NCI-H1417 (cell line): ENCODE results near the gene LCP1.
"Not testable (repeated sequence)": the region's sequence is repeated elsewhere in the genome, so short reads cannot be mapped to it uniquely, and the experiment has no call there.

ENCODE experiments used
- DNase-seq, 3 experiments: peaks; one replicate each; lab custom pipeline; 2025; lab: John Stamatoyannopoulos, UW

LCP1 gene

GRCh38 chr13:46181377-46181839, 569 bp downstream of the LCP1 start:
- no peak for DNase-seq

DNA sequence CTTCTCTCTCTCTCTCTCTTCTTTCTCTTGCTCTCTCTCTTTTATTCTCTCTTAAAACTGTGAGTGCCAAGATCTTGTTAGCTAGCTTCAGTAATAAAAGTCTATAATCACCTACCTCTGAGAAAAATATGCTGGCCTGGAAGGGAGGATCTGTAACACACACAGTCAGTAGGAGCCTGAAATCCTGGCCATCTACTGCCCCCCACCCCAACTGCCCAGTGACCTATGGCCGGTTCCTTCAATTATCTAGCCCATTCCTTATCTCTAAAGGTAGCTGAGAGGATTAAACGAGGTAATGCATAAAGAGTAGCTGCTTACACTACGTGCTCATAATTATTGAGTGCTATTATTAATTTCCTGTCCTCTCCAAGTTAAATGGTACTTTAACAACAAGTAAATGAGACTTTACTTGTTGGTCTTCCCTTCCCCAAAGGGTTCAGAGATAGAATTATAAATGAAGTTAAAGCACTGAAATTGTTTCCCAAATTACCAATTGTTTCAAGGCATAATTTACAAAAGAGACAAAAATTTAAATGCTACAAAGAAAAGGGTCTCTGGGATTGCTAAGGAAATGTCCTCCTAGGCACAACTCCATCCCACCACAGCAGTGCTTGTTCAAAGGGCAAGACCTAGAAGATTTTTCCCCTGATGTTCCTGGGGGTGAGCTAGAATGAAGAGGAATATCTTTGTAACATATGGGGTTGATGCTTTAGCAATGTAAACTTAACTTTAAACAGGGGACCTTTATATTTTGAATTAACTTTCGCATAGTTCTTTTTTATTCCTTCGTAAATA, 1.8 kb downstream of the LCP1 start:
- DNase-seq = no peak

GRCh38 chr13:46179491-46179908, 2.5 kb downstream of the LCP1 start:
- no peak for DNase-seq

GRCh38 chr13:46178821-46179220, 3.2 kb downstream of the LCP1 start:
- DNase-seq = no peak

GRCh38 chr13:46178143-46178542, 3.8 kb downstream of the LCP1 start:
- no peak for DNase-seq

- no peak for DNase-seq
Measured at GRCh38 chr13:46176756-46177155, 5.2 kb downstream of the LCP1 start.

DNA sequence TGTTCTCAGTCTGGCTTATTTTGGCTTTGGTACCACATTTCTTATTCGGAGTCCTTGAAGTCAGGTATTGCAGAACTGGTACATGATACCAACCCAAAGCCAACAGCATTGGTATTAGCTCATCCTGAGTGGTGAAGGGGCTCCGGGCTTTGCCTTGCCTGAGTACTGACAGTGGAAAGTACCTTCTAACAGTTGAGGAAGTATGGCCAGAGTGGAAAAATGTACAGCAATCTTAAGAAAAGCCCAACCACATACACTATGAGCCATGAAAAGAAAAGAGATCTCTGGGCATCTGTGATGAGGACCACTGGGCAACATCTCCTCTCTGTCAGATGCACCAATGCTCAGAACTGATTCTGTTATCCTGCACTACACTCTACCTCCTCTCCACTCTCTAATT, 8.3 kb downstream of the LCP1 start:
- DNase-seq = no peak

DNA sequence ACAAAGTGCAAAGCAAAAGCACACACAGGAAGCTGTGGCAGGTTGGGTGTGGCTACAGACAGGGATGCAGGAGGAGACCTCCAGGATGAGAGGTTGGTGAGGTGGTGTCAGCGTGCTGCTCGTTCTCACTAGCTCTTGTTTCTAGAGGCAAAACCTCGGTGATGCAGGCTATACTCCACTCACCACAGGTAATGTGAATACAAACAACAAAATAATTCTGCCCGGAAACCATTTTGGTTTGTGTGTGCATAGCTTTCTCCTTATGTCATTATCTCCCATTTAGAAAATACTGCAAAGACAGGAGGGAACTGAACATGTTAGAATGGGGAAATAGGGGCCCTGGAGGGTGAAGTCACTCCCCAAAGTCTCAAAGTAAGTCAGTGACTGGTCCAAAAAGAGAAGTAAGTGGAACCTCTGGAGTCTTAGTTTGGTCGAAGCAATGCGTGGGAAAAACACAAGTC, 9.4 kb downstream of the LCP1 start:
- DNase-seq = no peak

GRCh38 chr13:46171739-46172138, 10.2 kb downstream of the LCP1 start:
- no peak for DNase-seq

DNA sequence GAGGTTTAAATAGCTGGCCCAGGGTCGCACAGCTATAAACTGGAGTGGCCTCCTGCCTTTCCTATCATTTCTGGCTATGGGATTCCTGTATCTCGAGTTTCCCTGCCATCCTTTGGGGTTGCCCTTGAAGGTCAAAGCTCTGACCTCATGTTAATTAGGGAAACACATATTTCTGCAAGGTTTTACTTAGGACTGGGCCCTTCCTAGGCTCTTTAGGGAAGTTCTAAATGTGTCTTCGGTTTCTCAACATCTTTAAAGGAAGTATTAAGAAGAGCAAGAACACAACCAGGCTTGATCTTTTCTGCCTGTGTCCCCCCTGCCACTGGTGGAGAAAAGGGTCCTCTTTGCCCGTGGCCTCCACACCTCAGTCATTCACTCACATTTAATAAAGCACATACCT, 10.8 kb downstream of the LCP1 start:
- DNase-seq = no peak

DNA sequence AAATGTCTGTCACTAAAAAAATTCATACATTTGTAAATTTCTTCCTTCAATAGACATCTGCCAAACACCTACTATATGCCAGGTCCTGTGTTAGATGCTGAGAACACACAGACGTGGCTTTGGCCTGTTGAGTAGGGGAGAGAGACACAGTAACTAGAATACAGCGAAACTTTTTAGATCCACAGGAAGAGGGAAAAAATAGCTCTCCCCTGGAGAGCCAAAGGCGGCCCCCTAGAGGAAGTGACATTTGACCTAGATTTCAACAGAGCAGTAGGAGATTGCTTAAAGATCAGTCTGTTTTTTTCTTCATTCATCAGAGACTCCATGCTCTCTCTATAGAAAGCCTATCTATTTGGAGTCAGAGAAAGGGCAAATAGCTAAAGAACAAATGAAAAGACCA, 11.3 kb downstream of the LCP1 start:
- DNase-seq = no peak

GRCh38 chr13:46170268-46170667, 11.7 kb downstream of the LCP1 start:
- DNase-seq = no peak

- no peak for DNase-seq
Measured at GRCh38 chr13:46169758-46170157, 12.2 kb downstream of the LCP1 start.

DNA sequence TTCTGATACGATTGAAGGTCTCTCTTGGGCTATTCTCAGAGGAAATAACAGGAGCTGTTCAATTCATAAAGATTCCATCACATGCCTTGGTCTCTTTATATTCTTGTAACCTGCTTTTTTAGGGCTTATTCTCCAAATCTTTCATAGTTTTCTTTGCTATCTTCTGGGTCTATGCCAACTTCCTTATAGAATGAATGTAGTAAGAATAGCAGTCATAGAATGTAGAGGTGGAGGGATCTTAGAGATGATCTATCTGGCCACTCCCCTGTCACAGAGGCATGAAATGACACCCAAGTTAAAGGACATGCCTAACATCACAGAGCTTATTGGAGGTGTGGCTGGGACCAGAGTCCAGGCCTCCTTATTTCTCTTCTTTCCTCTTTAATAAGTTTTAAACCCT, 13.2 kb downstream of the LCP1 start:
- no peak for DNase-seq

- no peak for DNase-seq
Measured at GRCh38 chr13:46168341-46168740, 13.6 kb downstream of the LCP1 start.

DNA sequence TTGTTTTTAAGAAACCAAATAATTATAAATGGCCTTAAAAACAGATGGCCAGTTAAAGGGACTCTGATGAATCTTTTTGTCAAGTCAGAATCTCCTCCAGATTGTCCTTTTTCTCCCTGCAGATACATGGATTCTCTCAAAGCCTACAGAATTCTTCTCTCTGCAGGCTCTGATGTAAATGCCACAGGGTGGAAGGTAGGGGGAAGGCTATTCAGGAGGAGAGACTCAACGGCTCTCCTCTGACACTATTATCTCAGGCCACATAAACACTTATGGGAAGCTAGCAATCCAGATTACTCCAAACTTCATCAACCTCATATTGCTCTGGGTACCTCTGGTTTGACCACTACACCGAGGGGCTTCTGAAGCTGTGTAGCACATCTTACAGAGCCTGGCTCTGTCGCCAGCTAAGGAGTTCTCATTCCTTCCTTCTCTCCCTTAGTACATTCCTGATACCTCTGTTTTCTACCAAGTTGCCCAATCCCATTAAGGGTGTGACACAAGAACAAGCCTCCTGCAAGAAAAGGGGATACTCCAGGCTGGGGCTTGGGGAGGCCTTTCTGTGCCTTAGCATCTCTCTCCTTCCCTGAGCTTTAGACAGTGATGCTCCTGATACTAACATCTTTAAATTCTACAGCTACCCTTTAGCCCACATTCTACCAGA, 14.9 kb downstream of the LCP1 start:
- DNase-seq = no peak

DNA sequence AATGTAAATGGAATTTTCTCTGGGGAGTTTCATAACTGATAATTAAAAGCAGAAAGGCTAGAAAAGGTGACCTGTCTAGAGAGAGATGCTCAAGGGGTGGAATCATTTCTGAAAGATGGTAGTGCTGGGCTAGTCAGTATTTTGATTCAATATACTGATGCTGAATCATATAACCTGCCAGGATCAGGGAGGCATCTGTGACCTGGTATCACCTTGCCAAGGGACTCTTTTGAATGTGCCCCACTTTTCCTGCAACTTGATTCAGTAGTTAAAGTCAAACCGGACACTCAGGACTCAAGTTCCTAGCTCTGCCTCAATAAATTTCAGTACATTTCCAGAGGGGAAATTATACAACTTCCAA, 15.8 kb downstream of the LCP1 start:
- DNase-seq = no peak

DNA sequence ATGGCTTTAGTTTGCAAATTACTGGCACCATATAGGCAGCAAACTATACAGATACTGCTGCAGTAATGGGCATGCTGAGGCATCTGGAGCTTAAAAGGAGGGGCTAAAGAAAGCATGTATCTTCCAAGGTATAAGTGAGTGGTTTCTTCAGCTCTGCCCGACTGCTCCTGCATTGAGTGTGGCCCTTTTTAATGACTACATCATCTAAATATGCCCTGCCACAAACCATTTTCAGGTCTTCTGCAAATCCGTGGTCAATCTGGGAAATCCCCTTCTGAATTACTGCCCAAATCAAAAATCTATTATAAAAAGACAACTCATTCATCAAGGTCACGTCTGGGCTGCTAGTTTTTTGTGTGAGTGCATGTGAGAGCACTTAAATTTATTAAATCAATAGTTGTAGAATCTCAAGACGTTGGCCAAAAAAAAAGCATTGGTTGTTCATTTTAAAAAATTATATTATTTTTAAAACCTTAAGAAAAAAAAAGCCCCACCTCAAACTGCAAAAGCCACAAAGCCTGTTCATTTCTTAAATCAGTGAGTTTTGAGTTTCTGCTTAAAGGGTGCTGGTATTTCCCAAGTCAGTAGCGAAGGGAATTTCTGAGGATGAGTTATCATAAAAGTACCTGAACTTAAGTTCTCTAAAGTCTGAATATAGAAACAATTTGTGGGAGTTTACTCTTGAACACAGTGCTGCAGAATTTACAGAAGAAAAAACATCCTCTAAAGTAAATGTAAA, 16.3 kb downstream of the LCP1 start:
- no peak for DNase-seq

GRCh38 chr13:46164661-46165060, 17.3 kb downstream of the LCP1 start:
- peak in 1 of 3 experiments; percentile 9 for DNase-seq

GRCh38 chr13:46162741-46163140, 19.2 kb downstream of the LCP1 start:
- not testable (repeated sequence) for DNase-seq

DNA sequence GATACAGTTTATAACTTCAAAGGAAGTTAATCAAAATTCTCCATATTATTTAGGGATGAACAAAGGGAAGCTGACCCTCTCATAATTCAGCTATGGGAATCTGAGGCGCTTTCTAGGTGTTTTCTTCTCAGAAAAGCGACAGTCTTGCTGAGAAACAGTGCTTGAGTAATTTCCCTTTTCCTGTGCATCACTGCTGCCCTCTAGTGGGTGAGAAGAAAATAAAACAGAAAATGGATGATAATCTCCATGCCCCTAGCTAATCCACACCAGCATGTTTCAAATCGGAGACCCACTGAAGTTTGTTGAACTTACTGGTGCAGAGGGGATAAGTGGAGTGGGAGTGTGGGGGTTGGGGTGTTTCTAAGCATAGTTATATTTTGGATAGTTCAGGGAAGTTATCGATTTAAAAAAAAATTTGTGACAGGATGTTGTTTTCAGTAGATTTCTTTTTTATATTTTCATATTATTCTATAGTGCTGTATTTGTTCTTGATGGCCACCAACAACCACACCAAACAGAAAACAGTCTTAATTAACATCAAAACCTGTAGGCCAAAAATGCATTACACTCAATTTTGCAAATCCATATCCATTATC, 21.4 kb downstream of the LCP1 start:
- DNase-seq = peak; percentile 45 to 75 (median 58)

- no peak for DNase-seq
Measured at GRCh38 chr13:46160065-46160464, 21.9 kb downstream of the LCP1 start.
